ENCODE data around the gene RBM33.

Gene RBM33

DNA sequence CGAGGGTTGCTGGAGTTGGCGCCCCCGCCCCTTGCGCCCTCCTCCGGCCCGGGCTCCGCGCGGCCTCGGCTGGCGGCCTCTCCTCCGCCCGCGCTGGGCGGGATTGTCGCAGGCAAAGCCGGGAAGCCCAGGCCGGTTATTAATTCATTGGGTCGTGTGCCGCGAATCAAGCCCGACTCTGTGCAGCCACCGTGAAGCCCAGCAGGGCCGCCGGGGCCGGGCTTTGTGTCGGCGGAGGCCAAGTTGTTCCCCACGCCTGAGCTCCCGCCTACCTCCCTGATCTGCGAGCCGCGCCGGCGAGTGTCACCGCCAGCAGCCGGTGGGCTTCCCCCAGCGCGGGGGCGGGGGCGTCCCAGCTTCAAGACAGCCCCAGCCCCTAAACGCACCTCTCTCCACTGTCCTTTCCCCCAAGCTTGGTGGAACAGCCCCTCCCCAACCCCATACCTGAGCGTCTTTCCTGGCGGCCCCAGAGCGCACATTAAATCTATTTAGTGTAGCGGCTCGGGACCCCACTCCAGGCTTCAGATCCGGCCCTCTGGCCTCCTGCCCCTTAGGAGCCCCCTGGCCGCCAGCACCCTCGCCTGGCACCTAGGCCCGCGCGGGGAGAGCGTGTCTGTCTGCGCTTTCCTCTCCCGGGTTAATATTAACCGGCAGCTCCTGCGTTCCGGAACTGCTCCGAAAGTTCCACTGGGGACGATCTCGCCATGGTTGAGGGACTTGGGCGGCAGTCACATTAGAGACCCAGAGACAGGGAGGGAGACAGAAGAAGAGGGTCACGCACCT lies 164.3 kb downstream of the RBM33 start:
- ChIA-PET POLR2A (interaction anchor here (0.5 to 1.1 kb wide), 2 partner anchors 319 to 1202 kb away, joined by 3 read pairs; partner anchors contain the start of gene MNX1), CTCF (interaction anchor here (0.7 kb wide), 1 partner anchor 288 kb away, joined by 4 read pairs; no protein-coding TSS in a partner anchor)
- TF ChIP-seq LEF1 (IDR thresholded peaks at IDR 0.05; ENCODE audit: borderline replicate concordance) (no peak), HDGF (IDR thresholded peaks at IDR 0.05; ENCODE audit: borderline replicate concordance) (no peak), NFRKB (IDR thresholded peaks at IDR 0.05) (no peak), BHLHE40 (IDR thresholded peaks at IDR 0.05; ENCODE audit: borderline replicate concordance) (no peak), ARNT (IDR thresholded peaks at IDR 0.05) (no peak), L3MBTL2 (conservative IDR thresholded peaks at IDR 0.05) (no peak), FOXM1 (IDR thresholded peaks at IDR 0.05; ENCODE audit: borderline replicate concordance) (no peak), FOXA1 (IDR thresholded peaks at IDR 0.05) (no peak), ZNF384 (IDR thresholded peaks at IDR 0.05) (no peak), ELF4 (IDR thresholded peaks at IDR 0.05) (no peak), SP1 (IDR thresholded peaks at IDR 0.05) (no peak), CTBP1 (IDR thresholded peaks at IDR 0.05; ENCODE audit: borderline replicate concordance) (no peak)
- TF ChIP-seq, protein P1, sequence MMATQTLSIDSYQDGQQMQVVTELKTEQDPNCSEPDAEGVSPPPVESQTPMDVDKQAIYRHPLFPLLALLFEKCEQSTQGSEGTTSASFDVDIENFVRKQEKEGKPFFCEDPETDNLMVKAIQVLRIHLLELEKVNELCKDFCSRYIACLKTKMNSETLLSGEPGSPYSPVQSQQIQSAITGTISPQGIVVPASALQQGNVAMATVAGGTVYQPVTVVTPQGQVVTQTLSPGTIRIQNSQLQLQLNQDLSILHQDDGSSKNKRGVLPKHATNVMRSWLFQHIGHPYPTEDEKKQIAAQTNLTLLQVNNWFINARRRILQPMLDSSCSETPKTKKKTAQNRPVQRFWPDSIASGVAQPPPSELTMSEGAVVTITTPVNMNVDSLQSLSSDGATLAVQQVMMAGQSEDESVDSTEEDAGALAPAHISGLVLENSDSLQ (IDR thresholded peaks at IDR 0.05), result no peak

DNA sequence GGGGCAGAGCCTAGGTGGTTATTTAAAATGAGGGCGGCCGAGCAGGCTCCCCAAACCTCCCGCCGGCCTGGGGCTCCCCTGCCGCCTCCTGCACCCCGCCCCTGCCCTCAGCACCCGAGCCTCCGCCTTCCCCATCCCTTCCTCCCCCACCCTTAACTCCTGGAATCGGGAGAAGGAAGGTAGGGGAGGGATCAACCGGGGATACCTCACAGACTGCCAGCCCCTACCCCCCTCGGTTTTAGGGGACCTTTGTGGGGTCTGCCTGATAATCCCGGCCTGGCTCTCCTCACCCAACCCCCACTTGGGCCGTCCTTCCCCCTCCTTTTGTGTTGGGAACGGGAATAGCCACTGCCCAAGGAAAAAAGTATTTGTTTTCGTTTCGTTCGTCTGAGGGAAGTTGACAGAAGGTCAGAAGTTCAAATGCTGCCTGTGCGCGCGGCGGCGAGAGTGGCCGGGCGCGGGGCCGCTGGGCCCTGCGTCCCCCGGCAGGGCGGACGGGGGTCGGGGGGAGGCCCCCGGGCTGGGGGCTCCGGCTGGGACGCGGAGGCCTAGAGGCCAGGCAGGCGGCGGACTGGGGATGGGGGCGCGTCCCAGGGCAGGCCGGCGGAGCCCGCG lies 165.0 kb downstream of the RBM33 start:
- ChIA-PET POLR2A (no interaction called here), CTCF (no interaction called here)
- DNase-seq (ENCODE audit: extremely low spot score), result no peak
- TF ChIP-seq FOXM1 (IDR thresholded peaks at IDR 0.05; ENCODE audit: borderline replicate concordance), result 0 out of 2 replicates have a peak, but pooled peaks have one; percentile 11
- TF ChIP-seq NFRKB (IDR thresholded peaks at IDR 0.05), result no peak

More for the DNA sequence above, 164.3 kb downstream of the RBM33 start:
- peak; percentile 64 for DNase-seq (ENCODE audit: extremely low spot score)

DNA sequence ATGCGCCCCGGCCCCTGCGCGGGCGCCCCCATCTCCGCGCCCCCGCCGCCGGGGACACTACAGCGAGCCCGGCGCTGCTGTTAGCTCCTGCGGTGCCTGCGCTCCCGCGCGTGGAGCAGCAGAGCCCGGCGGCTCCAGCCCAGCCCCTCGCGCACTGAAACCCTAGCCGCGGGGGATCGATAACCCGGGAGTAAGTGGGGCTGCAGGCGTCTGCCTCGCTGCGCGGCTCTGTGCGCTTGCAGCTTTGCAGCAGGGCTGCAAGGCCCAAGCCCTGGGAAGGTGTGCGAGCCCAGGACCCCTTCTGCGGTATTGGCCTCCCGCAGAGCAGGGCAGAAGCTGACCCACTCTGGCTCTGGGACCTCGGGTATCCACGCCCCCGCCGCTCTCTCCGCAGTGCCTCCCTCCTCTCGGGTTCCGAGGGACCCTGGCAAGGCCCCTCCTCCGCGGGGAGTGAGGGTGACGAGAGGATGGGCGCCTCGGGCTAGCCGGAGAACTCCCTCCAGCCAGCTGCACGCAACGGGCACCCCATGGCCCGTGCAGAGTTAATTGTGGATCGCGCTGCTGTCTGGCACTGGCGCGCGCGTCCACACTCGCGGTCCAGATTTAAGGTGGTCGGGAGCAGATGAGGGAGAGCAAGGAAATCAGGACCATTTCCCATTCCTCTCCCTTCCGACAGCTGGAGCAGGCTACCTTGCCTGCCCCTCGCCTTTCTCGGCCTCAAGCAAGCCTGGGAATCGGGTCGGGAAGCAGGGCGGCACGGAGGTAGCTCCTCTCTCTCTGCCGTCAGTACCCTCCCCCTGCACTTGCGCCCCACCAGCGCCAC lies 165.7 kb downstream of the RBM33 start:
- CTCF ChIA-PET, result interaction anchor here (1.2 kb wide), 1 partner anchor 13 kb away, joined by 4 read pairs; no protein-coding TSS in a partner anchor
- no peak for DNase-seq (ENCODE audit: extremely low spot score)
- POLR2A ChIA-PET, result no interaction called here
- TF ChIP-seq FOXK2 (IDR thresholded peaks at IDR 0.05), result no peak
- no peak for TF ChIP-seq L3MBTL2 (conservative IDR thresholded peaks at IDR 0.05)
- no peak for TF ChIP-seq HDGF (IDR thresholded peaks at IDR 0.05; ENCODE audit: borderline replicate concordance)
- TF ChIP-seq SUZ12 (IDR thresholded peaks at IDR 0.05), result 0 out of 2 replicates have a peak, but pooled peaks have one; percentile 30
- TF ChIP-seq CTBP1 (IDR thresholded peaks at IDR 0.05; ENCODE audit: borderline replicate concordance), result no peak

DNA sequence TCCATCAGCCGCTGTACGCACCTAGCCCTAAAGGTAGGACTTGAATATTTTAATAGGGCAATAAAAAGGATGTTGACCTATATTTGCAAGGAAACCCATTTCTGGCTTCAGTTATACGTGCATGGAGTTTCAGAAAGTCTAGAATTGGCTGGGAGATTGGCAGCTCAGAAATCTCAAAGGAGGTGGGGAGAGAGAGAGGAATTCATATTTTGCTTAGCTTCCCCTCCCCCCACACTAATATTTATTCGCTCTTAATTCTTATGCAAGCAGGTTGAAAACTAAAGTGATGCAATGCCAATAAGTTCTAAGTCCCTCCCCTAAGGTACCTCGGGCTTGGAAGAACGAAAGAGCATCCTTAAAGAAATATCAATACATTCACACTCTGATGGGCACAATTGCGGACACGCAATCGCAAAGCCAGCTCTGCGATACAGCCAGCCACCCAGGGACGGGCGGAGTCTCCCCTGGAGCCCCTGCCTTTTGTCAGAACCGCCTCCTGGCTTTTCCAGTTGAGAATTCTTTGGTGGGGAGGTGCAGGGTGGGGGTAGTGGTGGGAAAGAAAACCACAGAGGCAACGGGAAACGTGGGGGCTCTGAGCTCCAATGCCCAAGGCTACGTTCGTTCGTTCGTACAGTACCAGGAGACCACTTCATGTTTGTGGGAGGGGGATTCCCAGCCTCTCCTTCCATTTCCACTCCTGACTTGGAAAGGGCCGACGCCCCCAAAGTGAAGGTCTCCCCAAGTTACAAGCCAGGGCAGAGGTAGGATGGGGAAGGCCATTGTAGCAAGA lies 166.5 kb downstream of the RBM33 start:
- ChIA-PET CTCF (interaction anchor here (1.2 kb wide), 1 partner anchor 14 kb away, joined by 4 read pairs; no protein-coding TSS in a partner anchor), POLR2A (no interaction called here)
- TF ChIP-seq SUZ12 (IDR thresholded peaks at IDR 0.05), result no peak
- TF ChIP-seq L3MBTL2 (conservative IDR thresholded peaks at IDR 0.05), result no peak
- TF ChIP-seq SP1 (IDR thresholded peaks at IDR 0.05), result no peak
- no peak for TF ChIP-seq BHLHE40 (IDR thresholded peaks at IDR 0.05; ENCODE audit: borderline replicate concordance)
- TF ChIP-seq ELF4 (IDR thresholded peaks at IDR 0.05), result no peak
- no peak for TF ChIP-seq FOXM1 (IDR thresholded peaks at IDR 0.05; ENCODE audit: borderline replicate concordance)
- TF ChIP-seq CTBP1 (IDR thresholded peaks at IDR 0.05; ENCODE audit: borderline replicate concordance), result no peak
- TF ChIP-seq NFRKB (IDR thresholded peaks at IDR 0.05), result no peak
- no peak for TF ChIP-seq TARDBP (IDR thresholded peaks at IDR 0.05)
- TF ChIP-seq ARNT (IDR thresholded peaks at IDR 0.05), result no peak
- no peak for DNase-seq (ENCODE audit: extremely low spot score)

DNA sequence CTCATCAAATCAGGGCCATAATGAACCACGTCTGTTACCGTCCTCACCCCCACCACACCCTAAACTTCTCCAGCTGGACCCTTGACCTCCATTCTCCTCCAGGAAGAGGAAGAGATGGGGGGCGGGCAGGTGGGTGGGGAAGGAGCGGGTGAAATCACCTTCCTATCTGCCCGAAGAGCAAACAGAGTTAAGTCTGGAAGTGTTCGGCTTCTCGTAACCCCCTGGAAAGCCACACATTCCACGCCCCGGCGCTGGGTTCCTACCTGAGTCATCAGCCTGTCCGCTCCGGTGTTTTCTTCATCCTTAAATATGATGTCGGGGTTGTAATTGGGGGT lies 167.1 kb downstream of the RBM33 start:
- TF ChIP-seq ZNF384 (IDR thresholded peaks at IDR 0.05) (no peak), ELF4 (IDR thresholded peaks at IDR 0.05) (no peak), TARDBP (IDR thresholded peaks at IDR 0.05) (no peak), FOXK2 (IDR thresholded peaks at IDR 0.05) (no peak), NFRKB (IDR thresholded peaks at IDR 0.05) (no peak), HDGF (IDR thresholded peaks at IDR 0.05; ENCODE audit: borderline replicate concordance) (no peak), BHLHE40 (IDR thresholded peaks at IDR 0.05; ENCODE audit: borderline replicate concordance) (no peak), ARNT (IDR thresholded peaks at IDR 0.05) (no peak), FOXA1 (IDR thresholded peaks at IDR 0.05) (no peak), LEF1 (IDR thresholded peaks at IDR 0.05; ENCODE audit: borderline replicate concordance) (no peak), FOXM1 (IDR thresholded peaks at IDR 0.05; ENCODE audit: borderline replicate concordance) (no peak), L3MBTL2 (conservative IDR thresholded peaks at IDR 0.05) (no peak)
- TF ChIP-seq, protein P1 (IDR thresholded peaks at IDR 0.05), result no peak
- ChIA-PET POLR2A (no interaction called here), CTCF (interaction anchor here (1.2 kb wide), 1 partner anchor 15 kb away, joined by 4 read pairs; no protein-coding TSS in a partner anchor)
- DNase-seq (ENCODE audit: extremely low spot score), result no peak
